Measurements from ENCODE around the gene RNASEH2B.

RNASEH2B gene

DNA sequence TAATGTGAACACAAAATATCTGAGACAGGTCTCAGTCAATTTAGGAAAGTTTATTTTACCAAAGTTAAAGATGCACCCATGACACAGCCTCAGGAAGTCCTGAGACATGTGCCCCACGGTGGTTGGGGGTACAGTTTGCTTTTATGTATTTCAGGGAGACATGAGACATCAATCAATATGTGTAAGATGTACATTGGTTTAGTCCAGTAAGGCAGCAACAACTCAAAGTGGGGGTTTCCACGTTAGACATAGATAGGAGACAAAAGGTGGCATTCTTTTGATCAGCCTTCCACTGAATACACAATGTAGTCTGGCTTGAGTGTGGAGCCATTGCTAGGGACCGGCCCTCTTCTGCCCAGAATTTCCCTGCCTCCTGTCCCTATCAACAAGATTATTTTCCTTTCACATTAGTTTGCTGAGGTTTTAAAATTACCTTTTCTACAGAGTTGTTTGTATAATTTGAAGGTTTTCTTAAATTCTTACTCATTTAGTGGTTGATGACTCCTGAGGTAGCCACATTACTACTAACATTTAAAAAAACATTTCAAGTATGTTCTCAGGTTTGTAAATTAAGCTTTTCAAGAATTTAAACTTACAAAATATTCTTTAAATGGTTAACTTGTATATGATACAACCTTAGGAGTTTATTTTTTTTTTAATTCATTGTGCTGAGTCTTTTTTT lies 33.2 kb downstream of the RNASEH2B start:
- Histone ChIP-seq H3K4me1 (ENCODE audit: control insufficient read depth, low read depth, low read length) (no peaks in the 10 kb centered on the region), H3K4ac (ENCODE audit: low read depth, low read length) (no peak overlapping the region), H3K27ac (ENCODE audit: low read depth, low read length) (no peak overlapping the region), H4K5ac (ENCODE audit: low read length) (no peak overlapping the region), H3K23ac (ENCODE audit: low read length) (no peak overlapping the region), H4K8ac (ENCODE audit: low read depth, low read length) (no peak overlapping the region), H2BK15ac (replicated peaks; ENCODE audit: low read depth) (no peak overlapping the region), H2AK5ac (ENCODE audit: low read length) (no peak overlapping the region), H3K56ac (ENCODE audit: low read length) (no peak overlapping the region), H3K79me2 (ENCODE audit: control insufficient read depth, insufficient read depth, low read length) (no peaks in the 10 kb centered on the region), H3K36me3 (ENCODE audit: control insufficient read depth, insufficient read depth, low read length) (no peaks in the 10 kb centered on the region), H3K18ac (ENCODE audit: low read length) (no peak overlapping the region), H3K79me1 (ENCODE audit: low read length) (no peaks in the 10 kb centered on the region), H3K9ac (ENCODE audit: low read length) (no peak overlapping the region), H3K27me3 (ENCODE audit: insufficient read depth, low read length, poor library complexity) (no peaks in the 10 kb centered on the region), H3K4me3 (ENCODE audit: low read length) (no peak overlapping the region), H2BK120ac (ENCODE audit: low read depth, low read length) (no peak overlapping the region), H3K4me2 (ENCODE audit: low read length) (no peak overlapping the region), H2BK5ac (ENCODE audit: low read length) (no peak overlapping the region)
- no CpG with 5 or more reads among the region's 3 CpGs for WGBS (ENCODE audit: extremely low coverage, insufficient coverage, low lambda C conversion rate)
- DNase-seq = peak; percentile 83

DNA sequence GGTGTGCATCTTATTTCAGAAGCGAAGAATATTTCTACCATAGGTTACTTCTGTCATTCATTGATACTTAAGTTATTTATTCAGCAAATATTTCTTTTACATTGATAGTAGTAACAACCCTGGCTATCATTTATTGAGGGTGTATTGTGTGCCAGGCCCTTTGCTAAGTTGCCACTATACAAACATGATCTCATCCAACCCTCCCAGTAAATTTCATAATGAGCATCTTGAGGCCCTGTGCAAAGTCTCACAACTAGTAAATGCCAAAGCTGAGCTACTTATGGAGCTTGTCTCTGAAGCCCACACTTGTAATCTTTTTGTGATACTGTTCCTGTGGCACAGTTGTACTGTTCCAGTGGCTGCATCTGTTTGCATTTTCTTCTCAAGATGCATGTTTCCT lies 36.1 kb downstream of the RNASEH2B start:
- no peaks in the 10 kb centered on the region for H3K36me3 ChIP-seq (ENCODE audit: control insufficient read depth, insufficient read depth, low read length)
- no peak overlapping the region for H3K4ac ChIP-seq (ENCODE audit: low read depth, low read length)
- no peaks in the 10 kb centered on the region for H3K79me1 ChIP-seq (ENCODE audit: low read length)
- H3K9ac ChIP-seq (ENCODE audit: low read length) = no peak overlapping the region
- no peaks in the 10 kb centered on the region for H3K79me2 ChIP-seq (ENCODE audit: control insufficient read depth, insufficient read depth, low read length)
- H3K18ac ChIP-seq (ENCODE audit: low read length) = no peak overlapping the region
- H3K23ac ChIP-seq (ENCODE audit: low read length) = no peak overlapping the region
- no peak overlapping the region for H4K5ac ChIP-seq (ENCODE audit: low read length)
- no peak overlapping the region for H2BK5ac ChIP-seq (ENCODE audit: low read length)
- H3K4me3 ChIP-seq (ENCODE audit: low read length) = no peak overlapping the region
- no peak overlapping the region for H3K4me2 ChIP-seq (ENCODE audit: low read length)
- H4K8ac ChIP-seq (ENCODE audit: low read depth, low read length) = no peak overlapping the region
- H2AK5ac ChIP-seq (ENCODE audit: low read length) = no peak overlapping the region
- H3K4me1 ChIP-seq (ENCODE audit: control insufficient read depth, low read depth, low read length) = no peaks in the 10 kb centered on the region
- no peak overlapping the region for H3K27ac ChIP-seq (ENCODE audit: low read depth, low read length)
- no peak overlapping the region for H2BK15ac ChIP-seq (replicated peaks; ENCODE audit: low read depth)
- H3K27me3 ChIP-seq (ENCODE audit: insufficient read depth, low read length, poor library complexity) = no peaks in the 10 kb centered on the region
- no CpG with 5 or more reads among the region's 1 CpG for WGBS (ENCODE audit: extremely low coverage, insufficient coverage, low lambda C conversion rate)
- no peak for DNase-seq
- no peak overlapping the region for H3K56ac ChIP-seq (ENCODE audit: low read length)
- H2BK120ac ChIP-seq (ENCODE audit: low read depth, low read length) = no peak overlapping the region

DNA sequence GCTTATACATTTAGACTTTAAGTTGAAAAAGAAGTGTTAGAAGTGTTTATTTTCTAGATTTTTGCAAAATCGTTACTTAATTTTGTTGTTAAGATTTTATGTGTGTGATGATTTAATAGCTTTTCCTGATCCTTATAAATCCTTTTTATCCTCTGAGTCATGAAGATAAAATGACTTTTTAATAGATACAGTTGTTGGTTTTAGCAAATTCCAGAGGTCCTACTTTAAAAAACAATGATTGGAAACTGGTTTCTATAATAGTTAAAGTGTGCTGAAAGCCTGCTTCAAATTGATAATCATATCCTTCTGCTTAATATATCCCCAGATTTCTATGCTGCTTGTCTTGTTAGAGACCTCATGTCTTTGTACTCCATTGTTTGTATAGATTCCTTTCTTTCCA lies 39.0 kb downstream of the RNASEH2B start:
- Histone ChIP-seq H3K23ac (ENCODE audit: low read length) (no peak overlapping the region), H4K5ac (ENCODE audit: low read length) (no peak overlapping the region), H3K79me1 (ENCODE audit: low read length) (no peaks in the 10 kb centered on the region), H2AK5ac (ENCODE audit: low read length) (no peak overlapping the region), H3K18ac (ENCODE audit: low read length) (no peak overlapping the region), H2BK120ac (ENCODE audit: low read depth, low read length) (no peak overlapping the region), H4K8ac (ENCODE audit: low read depth, low read length) (no peak overlapping the region), H2BK5ac (ENCODE audit: low read length) (no peak overlapping the region), H3K27me3 (ENCODE audit: insufficient read depth, low read length, poor library complexity) (no peaks in the 10 kb centered on the region), H3K4me1 (ENCODE audit: control insufficient read depth, low read depth, low read length) (no peaks in the 10 kb centered on the region), H3K9ac (ENCODE audit: low read length) (no peak overlapping the region), H3K4me3 (ENCODE audit: low read length) (no peak overlapping the region), H3K56ac (ENCODE audit: low read length) (no peak overlapping the region), H3K27ac (ENCODE audit: low read depth, low read length) (no peak overlapping the region), H3K79me2 (ENCODE audit: control insufficient read depth, insufficient read depth, low read length) (no peaks in the 10 kb centered on the region), H3K36me3 (ENCODE audit: control insufficient read depth, insufficient read depth, low read length) (no peaks in the 10 kb centered on the region), H3K4ac (ENCODE audit: low read depth, low read length) (no peak overlapping the region), H2BK15ac (replicated peaks; ENCODE audit: low read depth) (no peak overlapping the region), H3K4me2 (ENCODE audit: low read length) (no peak overlapping the region)
- DNase-seq = no peak
- WGBS (ENCODE audit: extremely low coverage, insufficient coverage, low lambda C conversion rate) = 100% methylated on average over 1 of the region's 1 CpG

DNA sequence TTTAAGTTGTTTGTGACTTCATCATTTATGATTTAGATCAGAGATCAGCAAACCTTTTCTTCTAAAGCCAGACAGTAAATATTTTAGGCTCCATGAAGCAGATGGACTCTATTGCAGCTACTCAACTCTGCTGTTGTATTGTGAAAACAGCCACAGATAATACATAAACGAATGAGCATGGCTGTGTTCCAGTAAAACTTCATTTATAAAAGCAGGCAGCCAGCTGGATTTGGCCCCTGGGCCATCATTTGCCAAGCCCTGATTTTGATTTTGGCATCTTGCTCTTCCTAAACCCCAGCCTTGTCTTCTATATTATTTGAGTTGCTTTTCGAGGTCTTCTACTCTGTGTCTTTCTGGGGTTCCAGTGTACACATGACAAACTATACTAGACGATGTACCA lies 41.3 kb downstream of the RNASEH2B start:
- Histone ChIP-seq H4K8ac (ENCODE audit: low read depth, low read length) (no peak overlapping the region), H3K23ac (ENCODE audit: low read length) (no peak overlapping the region), H3K79me1 (ENCODE audit: low read length) (no peaks in the 10 kb centered on the region), H4K5ac (ENCODE audit: low read length) (no peak overlapping the region), H3K4ac (ENCODE audit: low read depth, low read length) (no peak overlapping the region), H3K27ac (ENCODE audit: low read depth, low read length) (no peak overlapping the region), H3K9ac (ENCODE audit: low read length) (no peak overlapping the region), H2BK5ac (ENCODE audit: low read length) (no peak overlapping the region), H3K18ac (ENCODE audit: low read length) (no peak overlapping the region), H2BK120ac (ENCODE audit: low read depth, low read length) (no peak overlapping the region), H3K4me2 (ENCODE audit: low read length) (no peak overlapping the region), H3K4me1 (ENCODE audit: control insufficient read depth, low read depth, low read length) (no peaks in the 10 kb centered on the region), H3K36me3 (ENCODE audit: control insufficient read depth, insufficient read depth, low read length) (no peaks in the 10 kb centered on the region), H3K27me3 (ENCODE audit: insufficient read depth, low read length, poor library complexity) (no peaks in the 10 kb centered on the region), H3K56ac (ENCODE audit: low read length) (no peak overlapping the region), H3K79me2 (ENCODE audit: control insufficient read depth, insufficient read depth, low read length) (no peaks in the 10 kb centered on the region), H2BK15ac (replicated peaks; ENCODE audit: low read depth) (no peak overlapping the region), H2AK5ac (ENCODE audit: low read length) (no peak overlapping the region), H3K4me3 (ENCODE audit: low read length) (no peak overlapping the region)
- no peak for DNase-seq
- no CpG with 5 or more reads among the region's 3 CpGs for WGBS (ENCODE audit: extremely low coverage, insufficient coverage, low lambda C conversion rate)

DNA sequence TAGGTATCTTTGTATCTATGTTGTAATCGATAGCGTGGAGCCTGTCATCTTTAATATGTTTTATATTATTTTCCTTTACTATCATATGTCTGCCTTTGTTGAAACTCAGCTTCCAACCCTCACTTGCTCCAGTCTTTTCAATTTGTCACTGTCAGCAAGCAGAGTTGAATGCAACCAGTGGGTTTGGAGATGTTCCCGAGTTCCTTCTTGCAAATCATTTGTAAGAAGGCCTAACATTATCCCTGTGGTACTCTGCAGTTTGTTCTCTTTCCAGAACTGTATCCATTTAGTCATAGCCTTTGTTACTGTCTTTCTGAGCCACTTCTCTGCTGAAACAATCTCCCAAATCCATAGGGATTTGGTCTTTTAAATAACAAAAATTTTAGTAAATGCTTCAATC lies 41.8 kb downstream of the RNASEH2B start:
- H3K4me1 ChIP-seq (ENCODE audit: control insufficient read depth, low read depth, low read length) = no peaks in the 10 kb centered on the region
- no peaks in the 10 kb centered on the region for H3K27me3 ChIP-seq (ENCODE audit: insufficient read depth, low read length, poor library complexity)
- no peak for DNase-seq
- no peak overlapping the region for H3K27ac ChIP-seq (ENCODE audit: low read depth, low read length)
- no peaks in the 10 kb centered on the region for H3K79me2 ChIP-seq (ENCODE audit: control insufficient read depth, insufficient read depth, low read length)
- H3K4me2 ChIP-seq (ENCODE audit: low read length) = no peak overlapping the region
- no peak overlapping the region for H4K8ac ChIP-seq (ENCODE audit: low read depth, low read length)
- no peak overlapping the region for H3K9ac ChIP-seq (ENCODE audit: low read length)
- H3K79me1 ChIP-seq (ENCODE audit: low read length) = no peaks in the 10 kb centered on the region
- no peaks in the 10 kb centered on the region for H3K36me3 ChIP-seq (ENCODE audit: control insufficient read depth, insufficient read depth, low read length)
- no peak overlapping the region for H3K23ac ChIP-seq (ENCODE audit: low read length)
- H3K4me3 ChIP-seq (ENCODE audit: low read length) = no peak overlapping the region
- H2BK120ac ChIP-seq (ENCODE audit: low read depth, low read length) = no peak overlapping the region
- no CpG with 5 or more reads among the region's 3 CpGs for WGBS (ENCODE audit: extremely low coverage, insufficient coverage, low lambda C conversion rate)
- no peak overlapping the region for H3K4ac ChIP-seq (ENCODE audit: low read depth, low read length)
- H2AK5ac ChIP-seq (ENCODE audit: low read length) = no peak overlapping the region
- no peak overlapping the region for H2BK5ac ChIP-seq (ENCODE audit: low read length)
- H2BK15ac ChIP-seq (replicated peaks; ENCODE audit: low read depth) = no peak overlapping the region
- H3K56ac ChIP-seq (ENCODE audit: low read length) = no peak overlapping the region
- H3K18ac ChIP-seq (ENCODE audit: low read length) = no peak overlapping the region
- no peak overlapping the region for H4K5ac ChIP-seq (ENCODE audit: low read length)

DNA sequence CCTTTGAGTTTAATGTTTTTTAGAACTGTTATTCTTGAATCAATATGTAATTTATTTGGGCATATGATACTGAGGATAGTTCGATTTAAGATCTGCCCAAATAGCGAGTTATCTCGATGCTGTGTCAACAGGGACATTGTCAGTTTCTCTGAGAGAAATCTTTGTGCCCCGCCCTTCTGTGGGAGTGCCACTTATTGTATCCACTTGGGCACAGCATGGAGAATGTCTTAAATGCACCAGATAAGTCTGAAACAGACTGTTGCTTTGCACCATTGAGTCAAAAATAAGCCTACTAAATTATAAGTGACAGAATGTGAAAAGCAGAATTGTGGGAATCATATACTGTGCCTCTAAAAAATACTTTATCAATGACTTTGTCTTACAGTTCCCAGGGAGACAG lies 45.6 kb downstream of the RNASEH2B start:
- Histone ChIP-seq H3K27ac (ENCODE audit: low read depth, low read length) (no peak overlapping the region), H3K36me3 (ENCODE audit: control insufficient read depth, insufficient read depth, low read length) (no peaks in the 10 kb centered on the region), H4K5ac (ENCODE audit: low read length) (no peak overlapping the region), H3K79me1 (ENCODE audit: low read length) (no peaks in the 10 kb centered on the region), H3K27me3 (ENCODE audit: insufficient read depth, low read length, poor library complexity) (no peaks in the 10 kb centered on the region), H2AK5ac (ENCODE audit: low read length) (no peak overlapping the region), H3K18ac (ENCODE audit: low read length) (no peak overlapping the region), H3K9ac (ENCODE audit: low read length) (no peak overlapping the region), H2BK5ac (ENCODE audit: low read length) (no peak overlapping the region), H3K79me2 (ENCODE audit: control insufficient read depth, insufficient read depth, low read length) (no peaks in the 10 kb centered on the region), H3K4me2 (ENCODE audit: low read length) (no peak overlapping the region), H4K8ac (ENCODE audit: low read depth, low read length) (peak overlapping the region; percentile 13), H2BK15ac (replicated peaks; ENCODE audit: low read depth) (no peak overlapping the region), H3K4me1 (ENCODE audit: control insufficient read depth, low read depth, low read length) (no peaks in the 10 kb centered on the region), H3K4me3 (ENCODE audit: low read length) (no peak overlapping the region), H3K56ac (ENCODE audit: low read length) (no peak overlapping the region), H2BK120ac (ENCODE audit: low read depth, low read length) (no peak overlapping the region), H3K4ac (ENCODE audit: low read depth, low read length) (no peak overlapping the region), H3K23ac (ENCODE audit: low read length) (no peak overlapping the region)
- DNase-seq = no peak
- WGBS (ENCODE audit: extremely low coverage, insufficient coverage, low lambda C conversion rate) = no CpG with 5 or more reads among the region's 4 CpGs
